Raji (cell line): ENCODE data around the gene ABHD15.

Experiments
- POLR2A ChIP-seq: IDR thresholded peaks from 2 replicates; pipeline ENCODE4 v1.6.1; 2011; ENCODE audit warnings: low read depth, low read length, control low read depth; ENCODE audit not compliant: insufficient read depth

Gene ABHD15

DNA sequence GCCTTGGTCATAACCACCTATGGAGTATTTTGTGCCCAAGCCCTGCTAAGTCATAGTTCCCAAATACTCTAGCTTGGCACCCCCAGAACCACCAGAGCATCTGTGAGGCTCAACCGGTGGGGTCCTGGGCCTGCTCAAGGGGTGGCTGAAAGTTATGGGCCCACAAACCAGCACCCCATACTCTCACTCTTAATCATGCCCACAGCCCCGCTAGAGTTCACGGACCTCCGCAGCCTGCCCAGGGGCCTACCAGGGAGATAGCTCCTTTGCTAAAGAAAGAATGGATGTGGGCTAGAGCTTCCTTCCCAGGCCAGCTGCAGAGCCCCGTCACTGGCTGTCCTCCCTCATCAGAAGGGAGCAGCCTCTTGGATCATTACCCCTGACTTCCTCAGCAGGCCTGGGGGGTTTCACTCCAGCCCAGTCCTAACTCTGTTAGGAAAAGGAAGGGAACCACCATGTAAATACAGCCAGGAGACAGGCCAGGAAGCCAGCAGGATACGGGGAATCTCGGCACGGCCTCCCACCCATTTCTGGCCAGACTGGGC, 21.3 kb upstream of the ABHD15 start:
- TF ChIP-seq POLR2A: no peak

DNA sequence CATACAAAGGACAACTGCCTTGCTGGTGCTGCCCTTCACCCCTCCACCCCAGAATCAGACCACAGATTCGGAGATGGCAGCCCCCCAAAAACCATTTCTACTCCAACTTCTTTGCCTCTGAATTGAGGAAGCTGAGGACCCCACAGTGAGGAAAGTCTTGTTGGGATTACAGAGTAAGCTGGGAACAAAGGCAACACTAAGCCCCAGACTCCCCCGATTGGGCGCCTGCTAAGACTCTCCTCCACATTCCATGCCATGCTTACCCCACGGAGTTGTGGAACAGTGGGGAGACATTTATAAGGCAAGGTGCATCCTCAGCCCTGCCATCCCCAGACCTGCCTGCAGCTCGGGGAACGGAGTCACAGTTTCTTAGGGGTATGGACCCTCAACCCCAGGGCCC, 20.8 kb upstream of the ABHD15 start:
- no peak for TF ChIP-seq POLR2A

DNA sequence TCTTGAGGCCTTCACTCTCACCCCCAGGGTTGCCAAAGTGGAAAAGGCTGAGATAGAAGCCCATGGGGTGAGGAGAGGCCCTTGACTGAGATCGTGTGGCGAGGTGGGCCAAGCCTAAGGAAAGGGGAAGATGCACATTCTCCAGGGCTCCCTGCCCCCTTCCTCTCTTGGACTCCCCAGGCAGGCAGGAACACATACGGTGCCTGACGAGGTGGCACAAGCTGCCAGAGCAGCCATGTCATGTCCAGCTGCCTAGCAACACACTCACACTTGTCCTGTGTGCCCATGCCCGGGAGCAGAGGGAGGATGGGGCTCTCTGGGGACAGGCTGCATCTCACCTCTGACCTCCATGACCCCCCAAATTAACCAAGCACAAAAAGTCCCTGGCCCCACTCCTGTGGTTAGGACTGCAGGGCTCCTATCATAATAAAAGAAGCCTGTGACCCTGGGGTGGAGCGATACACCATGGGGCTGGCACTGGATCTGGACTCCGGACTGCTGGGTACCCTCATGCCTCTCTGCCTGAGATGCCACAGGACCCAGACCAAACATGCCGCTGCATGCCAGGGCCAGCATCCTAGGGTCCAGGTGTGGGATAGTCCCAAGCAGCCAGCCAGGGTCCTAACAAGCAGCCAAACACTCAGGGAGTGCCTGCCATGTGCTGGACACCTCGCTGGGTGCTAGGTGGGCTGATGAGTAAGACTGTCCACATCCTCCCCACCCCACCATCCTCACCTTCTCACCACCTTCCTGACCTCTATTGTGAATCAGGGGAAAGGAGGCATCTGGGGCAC, 20.0 kb upstream of the ABHD15 start:
- no peak for TF ChIP-seq POLR2A

DNA sequence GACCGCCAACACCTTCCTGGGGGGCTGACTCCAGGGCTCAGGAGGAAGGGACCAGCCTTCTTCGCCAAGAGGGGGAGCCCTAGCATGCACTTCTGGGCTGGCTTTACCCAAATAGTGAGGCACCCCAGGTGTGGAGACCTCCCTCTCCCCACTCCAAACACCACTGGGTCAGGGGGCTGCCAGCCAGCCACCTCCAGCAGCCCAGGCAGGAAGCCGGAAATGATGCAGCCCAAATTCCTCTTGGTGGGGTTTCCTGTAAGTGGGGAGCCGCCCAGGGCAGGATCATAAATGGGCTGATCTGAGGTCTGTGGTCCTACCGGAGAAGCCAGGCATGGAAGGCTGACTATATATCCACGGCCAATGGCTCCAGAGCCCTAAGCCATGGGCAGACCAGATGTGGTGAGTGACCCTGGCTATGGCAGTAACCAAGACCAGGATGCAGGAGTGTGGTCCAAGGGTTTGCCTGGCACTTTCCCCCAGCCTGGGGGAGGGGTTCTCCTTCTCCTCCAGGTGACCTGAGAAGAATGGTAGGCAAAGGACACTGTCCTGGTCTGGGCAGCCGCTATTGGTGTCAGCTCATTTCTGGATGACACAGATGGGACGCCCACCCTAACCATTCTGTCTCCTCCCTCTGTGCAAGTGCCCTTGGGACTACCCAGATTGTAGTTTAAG, 18.4 kb upstream of the ABHD15 start:
- no peak for TF ChIP-seq POLR2A

DNA sequence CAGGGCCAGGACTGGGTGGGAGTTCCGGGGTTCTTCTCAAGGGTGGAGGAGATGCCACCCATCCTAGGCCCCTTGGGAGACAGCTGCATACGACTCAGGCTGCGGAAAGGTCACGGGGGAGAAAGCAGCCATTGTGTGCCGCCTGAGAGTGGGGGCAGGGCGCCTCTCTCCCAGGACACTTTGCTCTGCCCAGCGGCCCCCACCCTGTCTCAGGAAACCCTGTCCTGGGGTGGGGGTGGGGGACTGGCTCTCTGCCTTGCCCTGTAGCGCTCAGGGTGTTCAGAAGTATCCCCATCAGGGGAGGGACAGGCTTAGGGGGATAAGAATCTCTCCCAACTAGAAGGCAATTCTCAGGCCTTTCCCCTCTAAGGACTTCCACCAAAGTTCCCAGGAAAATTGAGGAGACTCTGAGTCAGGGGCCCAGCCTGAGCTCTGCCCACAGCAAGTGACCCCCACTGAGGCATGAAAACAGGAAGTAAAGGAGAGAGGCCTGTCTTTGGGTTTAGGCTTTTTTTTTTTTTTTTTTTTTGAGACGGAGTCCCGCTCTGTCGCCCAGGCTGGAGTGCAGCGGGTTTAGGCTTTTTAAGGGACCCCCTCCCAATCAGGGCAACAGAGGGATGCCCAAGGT, 17.7 kb upstream of the ABHD15 start:
- no peak for TF ChIP-seq POLR2A

DNA sequence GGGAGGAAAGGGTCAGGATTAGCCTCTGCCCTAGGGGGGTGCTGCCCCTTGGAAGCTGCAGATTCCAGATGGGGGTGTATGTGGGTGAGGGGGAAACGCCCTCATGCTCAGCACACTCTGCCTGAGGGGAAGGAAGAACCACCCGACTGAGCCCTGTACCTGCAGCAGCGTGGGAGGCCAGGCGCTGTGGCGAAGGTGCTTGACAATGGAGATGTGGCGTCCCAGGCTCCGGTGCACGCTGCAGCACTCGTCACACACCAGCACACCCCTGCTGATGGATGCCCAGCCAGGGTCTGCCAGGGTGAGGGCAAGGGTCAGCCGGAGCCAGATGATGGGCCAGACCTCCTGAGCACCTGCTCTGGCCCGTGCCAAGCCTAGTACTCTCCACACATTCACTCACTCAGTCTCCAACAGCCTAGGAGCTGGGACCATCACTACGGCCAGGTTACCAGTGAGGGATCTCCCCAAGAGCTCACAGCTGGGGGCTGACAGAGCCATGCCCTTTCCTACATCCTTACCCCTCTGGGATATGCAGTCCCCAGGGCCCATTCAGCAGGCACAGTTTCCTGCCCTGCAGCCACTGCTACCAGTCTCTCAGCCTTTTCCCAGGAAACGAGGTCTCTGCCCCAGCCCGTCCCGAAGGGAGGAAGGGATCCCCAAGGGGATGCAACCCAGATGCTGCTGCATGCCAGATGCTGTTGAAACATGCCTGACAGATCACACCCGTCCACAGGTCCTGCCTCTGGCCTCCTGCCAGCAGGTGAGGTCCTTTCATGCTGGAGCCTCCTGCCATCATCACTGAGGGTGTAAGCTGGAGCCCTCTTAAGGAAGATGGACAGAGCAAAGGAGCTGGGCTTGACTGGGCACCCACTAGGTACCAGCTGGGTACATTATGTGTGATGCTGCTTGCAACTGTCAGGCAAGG, 16.7 kb upstream of the ABHD15 start:
- no peak for TF ChIP-seq POLR2A

DNA sequence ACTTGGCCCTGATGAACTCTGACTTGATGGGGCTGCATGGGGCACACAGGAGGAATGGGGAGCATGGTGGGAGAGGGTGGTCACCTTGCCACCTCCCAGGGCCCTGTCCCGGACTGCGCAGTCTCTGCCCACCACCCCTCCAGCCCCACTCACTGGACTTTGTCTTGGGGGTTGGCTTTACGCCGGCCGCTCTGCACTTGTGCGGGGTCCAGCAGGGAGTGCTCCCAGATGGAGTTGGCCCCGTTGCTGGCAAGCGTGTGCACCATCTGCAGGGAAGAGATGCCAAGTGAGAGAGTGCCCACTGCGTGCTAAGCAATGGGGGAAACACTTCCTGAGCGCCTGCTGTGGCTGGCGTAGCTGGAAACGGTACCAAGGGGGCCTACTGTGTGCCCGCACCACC, 15.9 kb upstream of the ABHD15 start:
- no peak for TF ChIP-seq POLR2A

DNA sequence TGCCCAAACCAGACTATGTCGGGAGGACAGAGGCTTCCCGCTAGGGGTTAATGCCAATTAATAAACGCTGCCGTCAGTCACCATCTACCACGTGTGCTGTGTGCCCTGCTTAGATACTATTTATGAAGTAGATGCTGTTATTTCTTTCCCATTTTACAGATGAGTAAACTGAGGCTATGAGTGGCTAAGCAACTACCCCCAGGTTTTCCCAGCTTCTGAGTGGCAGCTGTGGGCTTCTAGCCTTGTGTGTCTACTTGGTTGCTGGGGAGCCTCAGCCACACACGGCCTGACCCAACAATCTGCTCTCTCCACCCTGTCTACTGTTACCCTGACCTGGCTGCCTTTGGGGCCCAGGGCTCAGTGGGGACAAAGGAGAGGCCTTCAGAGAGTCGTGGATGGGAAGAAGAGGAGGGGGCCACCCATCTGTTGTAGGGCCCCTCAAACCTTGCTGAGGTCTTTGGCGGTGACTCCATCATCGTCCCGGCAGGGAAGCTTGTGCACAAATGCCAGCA, 15.5 kb upstream of the ABHD15 start:
- TF ChIP-seq POLR2A: no peak

DNA sequence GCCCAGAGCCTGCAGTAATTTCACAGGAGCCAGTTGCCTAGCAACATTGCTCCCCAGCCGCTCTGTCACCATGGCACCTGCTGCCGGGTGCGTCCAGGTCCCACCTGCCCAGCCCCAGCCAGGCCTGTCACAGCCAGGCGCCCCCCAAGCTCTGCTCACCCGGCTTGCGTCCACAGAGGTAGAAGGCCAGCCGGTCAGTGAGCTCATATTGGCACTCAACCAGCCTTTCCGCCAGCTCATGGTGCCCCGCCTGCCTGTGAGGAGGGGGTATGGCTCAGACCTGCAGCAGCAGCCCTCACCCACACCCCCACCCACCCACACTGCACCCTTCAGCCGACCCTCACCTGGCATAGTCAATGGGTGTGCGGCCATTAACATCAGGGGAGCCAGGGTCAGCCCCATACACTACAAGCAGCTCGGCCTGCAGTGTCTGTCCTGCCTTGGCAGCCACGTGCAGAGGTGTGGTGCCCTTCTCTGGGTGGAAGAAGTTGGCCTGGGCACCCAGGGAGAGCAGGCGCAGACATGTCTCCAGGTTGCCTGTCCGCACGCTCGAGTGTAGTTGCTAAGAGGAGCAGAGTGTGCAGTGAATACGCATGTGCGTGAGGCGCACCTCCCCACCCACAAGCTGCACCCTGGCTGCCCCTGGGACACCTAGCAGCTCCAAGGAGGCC, 14.9 kb upstream of the ABHD15 start:
- TF ChIP-seq POLR2A: no peak

DNA sequence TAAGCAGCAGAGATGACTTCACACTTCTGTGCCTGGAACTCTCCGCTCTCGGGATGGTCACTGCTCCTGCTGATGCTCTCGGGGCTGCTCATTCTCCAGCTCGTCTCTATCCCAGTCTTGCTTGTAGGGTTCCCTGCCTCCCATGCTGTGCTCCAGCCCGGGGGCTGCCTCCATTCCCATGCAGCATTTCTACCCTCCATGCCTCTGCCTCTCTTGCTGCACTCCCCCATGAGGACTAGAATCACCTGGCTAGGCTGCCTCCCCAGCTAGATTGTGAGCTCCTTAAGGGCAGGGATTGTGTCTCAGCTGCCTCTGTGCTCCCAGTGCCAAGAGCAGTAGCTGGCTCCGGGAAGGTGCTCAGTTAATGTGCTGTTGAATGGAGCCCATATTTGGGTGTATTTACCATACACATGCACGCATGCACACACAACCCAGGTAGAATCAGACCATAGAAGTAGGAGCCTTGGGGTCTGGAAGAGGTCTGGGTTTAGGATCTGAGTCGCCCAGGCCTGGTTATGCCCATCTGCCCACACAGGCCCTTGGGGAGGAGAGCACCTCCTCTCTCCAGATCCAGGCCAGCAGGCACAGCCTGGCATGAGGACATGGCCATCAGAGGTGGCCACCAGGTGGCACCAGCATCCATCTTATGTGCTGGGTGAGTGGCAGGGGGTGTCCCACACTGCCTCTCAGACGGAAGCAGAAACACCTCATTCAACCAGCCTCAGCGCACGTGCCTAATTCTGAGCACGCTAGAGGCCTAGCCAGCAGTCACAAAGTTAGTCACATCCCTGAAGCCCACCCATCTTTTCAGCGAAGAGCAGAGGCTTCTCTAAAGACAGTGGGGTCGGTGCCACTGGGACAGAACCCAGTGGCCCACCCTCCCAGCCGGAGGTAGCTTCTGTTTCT, 13.3 kb upstream of the ABHD15 start:
- no peak for TF ChIP-seq POLR2A

DNA sequence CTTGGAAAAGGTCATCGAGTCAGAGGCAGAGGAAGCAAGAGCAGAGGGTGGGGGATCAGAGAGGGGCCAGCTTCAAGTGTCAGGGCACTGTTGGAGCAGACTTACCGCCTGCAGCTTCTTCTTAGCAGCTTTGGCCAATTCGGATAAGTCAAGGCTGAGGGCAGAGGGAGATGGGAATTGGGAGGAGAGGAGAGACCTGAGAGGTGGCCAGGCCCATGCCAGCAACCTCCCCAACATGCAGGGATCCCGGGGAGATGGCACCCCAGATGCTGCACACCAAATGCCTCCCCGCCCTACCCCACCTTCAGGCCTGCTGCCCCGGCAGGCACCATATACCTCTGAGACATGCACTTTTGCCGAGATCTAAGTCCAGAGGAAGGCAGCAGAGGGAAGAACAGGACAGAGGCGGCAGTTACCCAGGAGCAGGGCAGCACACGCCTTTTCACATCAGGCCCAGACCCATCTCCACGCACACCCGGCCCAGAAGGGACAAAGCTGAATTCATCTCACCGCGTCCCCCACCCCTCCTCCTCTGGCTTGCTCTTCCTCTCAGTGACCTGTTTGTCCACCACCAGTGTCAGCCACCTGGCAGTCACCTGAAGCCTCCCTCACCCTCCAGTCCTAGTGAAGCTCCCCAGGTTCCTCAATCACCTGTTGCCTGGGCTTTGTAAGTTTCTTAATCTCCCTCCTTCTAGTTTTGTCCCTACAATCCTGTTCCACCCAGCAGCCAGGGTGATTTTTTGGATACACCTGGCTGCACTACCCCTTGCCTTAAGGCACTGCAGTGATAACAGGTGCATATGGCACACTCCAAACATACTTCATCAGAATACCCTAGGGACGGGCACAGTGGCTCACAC, 12.0 kb upstream of the ABHD15 start:
- TF ChIP-seq POLR2A: no peak
